Esophagus muscularis mucosa (tissue), 4 donors: ENCODE data around the gene NFATC3. TPM values are rescaled to one million over a fixed set of nuclear protein-coding genes. Genes with fewer than 3 reads are reported as not detected.
A peak's percentile ranks its signal among the peaks of the same experiment; 100 is the strongest.

Source experiments
- DNase-seq: peaks from one replicate; pipeline ENCODE4 v3.0.0-alpha.2; 2017; ENCODE audit errors: extremely low spot score
- H3K27ac ChIP-seq, 4 donors: fragments of 200-600 bp; sonication (generic); replicated peaks in 1 of 4; 1 replicate in 3 of 4; 2 replicates in 1 of 4; pipeline ENCODE4 v1.5.1; 2016 to 2019; ENCODE audit warnings: mild to moderate bottlenecking in 1 of 4
- H3K27me3 ChIP-seq, 4 donors: fragments of 200-600 bp; sonication (generic); one replicate each; pipeline versions ENCODE4 v1.5.1 to v1.6.0; 2016 to 2019
- H3K36me3 ChIP-seq, 4 donors: fragments of 200-600 bp; sonication (generic); one replicate each; pipeline ENCODE4 v1.5.1; 2016 to 2019
- H3K4me1 ChIP-seq, 4 donors: fragments of 200-600 bp; sonication (generic); one replicate each; pipeline ENCODE4 v1.5.1; 2016 to 2019
- H3K4me3 ChIP-seq, 4 donors: fragments of 200-600 bp; sonication (generic); 1 replicate in 2 of 4; 2 replicates in 2 of 4; pipeline ENCODE4 v1.5.1; 2016 to 2019; ENCODE audit warnings: mild to moderate bottlenecking in 4 of 4, moderate library complexity in 1 of 4
- H3K9me3 ChIP-seq, 4 donors: fragments of 200-600 bp; sonication (generic); 1 replicate in 3 of 4; 2 replicates in 1 of 4; pipeline ENCODE4 v1.5.1; 2016 to 2019
- CTCF ChIP-seq, 3 experiments: fragments of 200-600 bp in 2 of 3; fragments of 450-650 bp in 1 of 3; sonication (generic) in 2 of 3; IDR thresholded peaks; one replicate each; pipeline ENCODE4 v1.5.1; 2017 to 2019; ENCODE audit warnings: antibody characterized with exemption in 3 of 3, mild to moderate bottlenecking in 2 of 3, moderate library complexity in 1 of 3
- EP300 ChIP-seq: sonication (generic); formaldehyde crosslinking; IDR thresholded peaks from one replicate; pipeline ENCODE4 v1.6.1; 2017; ENCODE audit warnings: antibody characterized with exemption
- POLR2A ChIP-seq: fragments of 450-650 bp; IDR thresholded peaks from one replicate; pipeline ENCODE4 v1.6.1; 2017; ENCODE audit warnings: antibody characterized with exemption, moderate library complexity, mild to moderate bottlenecking, low read depth
- POLR2AphosphoS5 ChIP-seq, 2 donors: sonication (generic); formaldehyde crosslinking; IDR thresholded peaks; one replicate each; pipeline ENCODE4 v1.6.1; 2017; ENCODE audit warnings: antibody characterized with exemption in 2 of 2
- WGBS: methylation state at CpG from one replicate; pipeline ENCODE4 v1.1.5; 2018; 5-methylcytosine and 5-hydroxymethylcytosine counted together
- intact Hi-C: fragments of 100-400 bp; cut with DNase I; formaldehyde crosslinking; loops from one replicate; pipeline ENCODE4 v1.15.1; 2023
- total RNA-seq, 4 donors: library from RNA; depleted of rRNA; stranded (reverse); fragments of >200 nt; gene quantifications; one replicate each; pipeline versions ENCODE4 v1.1.0 to v1.2.1, GENCODE V29; 2016

Gene NFATC3
- total RNA-seq, 4 donors from 2014 or later: 44.6 to 56.8 (median 50.8) TPM

- Histone ChIP-seq H3K27me3 (no peaks in the 10 kb centered on the region), H3K36me3 (peaks cover 8 to 32% (median 14%) of the 10 kb centered on the region in 4 donors), H3K27ac (peak within 1 kb of the TSS; percentile 97 to 99 (median 98)), H3K4me1 (peaks cover 32 to 60% (median 51%) of the 10 kb centered on the region in 4 donors), H3K4me3 (peak within 1 kb of the TSS; percentile 82 to 96 (median 88)), H3K9me3 (no peaks in the 10 kb centered on the region)
- TF ChIP-seq POLR2A: peak; percentile 80
- no peak for TF ChIP-seq EP300
- TF ChIP-seq CTCF (IDR thresholded peaks at IDR 0.05): peak; percentile 60 to 67 (median 61)
- peak; percentile 23 to 80 for TF ChIP-seq POLR2AphosphoS5 (IDR thresholded peaks at IDR 0.05)
- peak; percentile 93 for DNase-seq
- intact Hi-C loops: loop anchor here (5.0 kb wide), 1 partner anchor 48 kb away; the partner anchor contains the start of genes PRMT7 and SLC7A6OS
- WGBS: 0% methylated on average over 6 of the region's 123 CpGs
Measured at GRCh38 chr16:68264128-68265077, 179.2 kb downstream of the NFATC3 start, which contains the start of gene SLC7A6. SLC7A6 (plus strand) TSS chr16:68264526; CDS start chr16:68274727, 10,201 bp downstream.

GRCh38 chr16:68265078-68265920 is 180.1 kb downstream of the NFATC3 start:
- Histone ChIP-seq H3K4me1 (peaks cover 40 to 69% (median 57%) of the 10 kb centered on the region in 4 donors), H3K27me3 (no peaks in the 10 kb centered on the region), H3K36me3 (peaks cover 0 to 23% (median 5%) of the 10 kb centered on the region in 4 donors), H3K4me3 (peak overlapping the region; percentile 82 to 96 (median 88)), H3K9me3 (no peaks in the 10 kb centered on the region), H3K27ac (peak overlapping the region; percentile 97 to 99 (median 98))
- 2% methylated on average over 22 of the region's 23 CpGs for WGBS
- intact Hi-C loops: no loop called here
- no peak for TF ChIP-seq CTCF (IDR thresholded peaks at IDR 0.05)
- TF ChIP-seq EP300: no peak
- peak; percentile 29 for TF ChIP-seq POLR2A
- peak; percentile 67 to 70 for TF ChIP-seq POLR2AphosphoS5 (IDR thresholded peaks at IDR 0.05)
- DNase-seq: peak; percentile 93

GRCh38 chr16:68267612-68268405 is 182.6 kb downstream of the NFATC3 start:
- peaks cover 0 to 21% (median 0%) of the 10 kb centered on the region in 4 donors for H3K36me3 ChIP-seq
- WGBS: 67% methylated on average over 6 of the region's 6 CpGs
- no peak for TF ChIP-seq CTCF (IDR thresholded peaks at IDR 0.05)
- TF ChIP-seq POLR2A: no peak
- TF ChIP-seq EP300: no peak
- TF ChIP-seq POLR2AphosphoS5 (IDR thresholded peaks at IDR 0.05): no peak
- H3K4me3 ChIP-seq: peak overlapping the region in 1 of 4 donors; percentile 9
- intact Hi-C loops: no loop called here
- no peaks in the 10 kb centered on the region for H3K9me3 ChIP-seq
- H3K27me3 ChIP-seq: no peaks in the 10 kb centered on the region
- no peak for DNase-seq
- peak overlapping the region in 2 of 4 donors; percentile 5 to 21 for H3K27ac ChIP-seq
- peaks cover 53 to 85% (median 66%) of the 10 kb centered on the region in 4 donors for H3K4me1 ChIP-seq

GRCh38 chr16:68269793-68270192 is 184.6 kb downstream of the NFATC3 start:
- H3K27me3 ChIP-seq: no peaks in the 10 kb centered on the region
- TF ChIP-seq EP300 (no peak), POLR2AphosphoS5 (IDR thresholded peaks at IDR 0.05) (no peak)
- WGBS: 92% methylated on average over 4 of the region's 4 CpGs
- no peak overlapping the region for H3K4me3 ChIP-seq
- no peaks in the 10 kb centered on the region for H3K9me3 ChIP-seq
- intact Hi-C loops: no loop called here
- no peak for DNase-seq
- H3K36me3 ChIP-seq: peaks cover 7 to 41% (median 12%) of the 10 kb centered on the region in 4 donors
- no peak overlapping the region for H3K27ac ChIP-seq
- peaks cover 49 to 82% (median 65%) of the 10 kb centered on the region in 4 donors for H3K4me1 ChIP-seq
